OCI-LY7 (cell line): ENCODE results near the gene TALDO1.

Experiments used
- EZH2phosphoT487 ChIP-seq: fragments of 200-600 bp; sonication (generic); IDR thresholded peaks from 2 replicates; pipeline ENCODE4 v1.6.1; 2018; ENCODE audit warnings: low read depth, borderline replicate concordance, mild to moderate bottlenecking, mixed run types, antibody characterized with exemption, low read length, moderate library complexity, mixed read lengths
- TF ChIP-seq, protein P1 (sequence below): fragments of 200-600 bp; sonication (generic); conservative IDR thresholded peaks from 2 replicates; pipeline ENCODE4 v1.5.1; 2014; ENCODE audit warnings: mild to moderate bottlenecking, antibody characterized with exemption, low read length, moderate library complexity, mixed read lengths

DNA sequence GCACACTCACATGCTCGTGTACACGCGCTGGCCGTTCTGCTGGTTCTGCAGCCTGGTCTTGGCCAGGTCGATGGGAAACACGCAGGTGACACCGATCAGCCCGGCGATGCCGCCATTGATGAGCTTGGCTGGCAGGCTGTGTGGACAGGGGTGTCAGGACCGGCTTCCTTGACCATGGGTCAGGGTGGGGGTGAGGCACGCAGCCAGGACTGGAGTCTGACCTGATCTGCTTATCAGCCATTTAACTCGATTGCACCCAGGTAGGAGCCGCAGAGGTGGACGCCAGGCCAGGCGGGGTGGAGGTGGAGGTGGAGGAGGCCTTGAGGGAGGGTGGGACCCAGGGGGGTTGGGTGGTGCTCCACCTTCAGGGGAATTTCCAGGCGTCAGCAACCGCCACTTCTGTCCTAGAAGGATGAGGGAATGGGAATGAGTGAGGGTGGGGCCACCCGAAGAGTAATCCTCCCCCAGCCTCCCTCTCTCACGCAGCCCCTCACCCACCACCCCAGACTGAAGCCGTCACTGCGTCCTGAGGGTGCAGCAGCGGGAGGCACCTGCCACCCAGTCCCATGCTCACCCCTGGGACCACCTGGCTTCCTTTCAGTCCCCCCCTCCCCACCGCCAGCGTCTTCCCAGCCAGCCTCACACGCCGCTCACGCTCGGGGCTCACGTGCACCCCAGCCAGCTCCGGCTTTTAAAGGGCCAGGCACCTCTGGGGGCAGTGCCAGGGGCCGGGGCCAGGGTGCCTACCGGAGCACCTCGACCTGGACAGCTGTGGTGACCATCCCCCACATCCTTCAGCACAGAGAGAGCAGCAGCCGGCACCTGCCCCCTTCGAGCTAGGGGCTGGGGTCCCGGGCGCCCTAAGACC, 47.7 kb downstream of the TALDO1 start:
- TF ChIP-seq, protein P1, sequence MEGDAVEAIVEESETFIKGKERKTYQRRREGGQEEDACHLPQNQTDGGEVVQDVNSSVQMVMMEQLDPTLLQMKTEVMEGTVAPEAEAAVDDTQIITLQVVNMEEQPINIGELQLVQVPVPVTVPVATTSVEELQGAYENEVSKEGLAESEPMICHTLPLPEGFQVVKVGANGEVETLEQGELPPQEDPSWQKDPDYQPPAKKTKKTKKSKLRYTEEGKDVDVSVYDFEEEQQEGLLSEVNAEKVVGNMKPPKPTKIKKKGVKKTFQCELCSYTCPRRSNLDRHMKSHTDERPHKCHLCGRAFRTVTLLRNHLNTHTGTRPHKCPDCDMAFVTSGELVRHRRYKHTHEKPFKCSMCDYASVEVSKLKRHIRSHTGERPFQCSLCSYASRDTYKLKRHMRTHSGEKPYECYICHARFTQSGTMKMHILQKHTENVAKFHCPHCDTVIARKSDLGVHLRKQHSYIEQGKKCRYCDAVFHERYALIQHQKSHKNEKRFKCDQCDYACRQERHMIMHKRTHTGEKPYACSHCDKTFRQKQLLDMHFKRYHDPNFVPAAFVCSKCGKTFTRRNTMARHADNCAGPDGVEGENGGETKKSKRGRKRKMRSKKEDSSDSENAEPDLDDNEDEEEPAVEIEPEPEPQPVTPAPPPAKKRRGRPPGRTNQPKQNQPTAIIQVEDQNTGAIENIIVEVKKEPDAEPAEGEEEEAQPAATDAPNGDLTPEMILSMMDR, result no peak
- no peak for TF ChIP-seq EZH2phosphoT487
